ENCODE data around the gene ANAPC5.
"Not testable (repeated sequence)": the region's sequence is repeated elsewhere in the genome, so short reads cannot be mapped to it uniquely, and the experiment has no call there.

The ANAPC5 gene

GRCh38 chr12:121384891-121385290 is 32.7 kb upstream of the ANAPC5 start:
- H3K36me3 ChIP-seq (ENCODE audit: control insufficient read depth in 1 of 2, insufficient read depth in 2 of 2, low read length in 2 of 2); H3K9me3 ChIP-seq (ENCODE audit: control insufficient read depth in 1 of 2, low read length in 2 of 2); H3K27me3 ChIP-seq (ENCODE audit: low read depth, low read length); H3K4me1 ChIP-seq (ENCODE audit: control insufficient read depth in 1 of 2, insufficient read depth in 2 of 2, low read length in 2 of 2); H3K4me3 ChIP-seq (ENCODE audit: low read depth in 1 of 2, low read length in 2 of 2); H3K27ac ChIP-seq (ENCODE audit: low read length): not testable (repeated sequence)

GRCh38 chr12:121383601-121384021 is 31.4 kb upstream of the ANAPC5 start:
- no peaks in the 10 kb centered on the region for H3K4me1 ChIP-seq (ENCODE audit: control insufficient read depth in 1 of 2, insufficient read depth in 2 of 2, low read length in 2 of 2)
- H3K27me3 ChIP-seq (ENCODE audit: low read depth, low read length) = no peaks in the 10 kb centered on the region
- H3K9me3 ChIP-seq (ENCODE audit: control insufficient read depth in 1 of 2, low read length in 2 of 2) = no peaks in the 10 kb centered on the region
- H3K36me3 ChIP-seq (ENCODE audit: control insufficient read depth in 1 of 2, insufficient read depth in 2 of 2, low read length in 2 of 2) = no peaks in the 10 kb centered on the region
- no peak overlapping the region for H3K27ac ChIP-seq (ENCODE audit: low read length)
- no peak overlapping the region for H3K4me3 ChIP-seq (ENCODE audit: low read depth in 1 of 2, low read length in 2 of 2)

GRCh38 chr12:121379945-121380344 is 27.7 kb upstream of the ANAPC5 start:
- no peak overlapping the region for H3K4me3 ChIP-seq (ENCODE audit: low read depth in 1 of 2, low read length in 2 of 2)
- no peaks in the 10 kb centered on the region for H3K4me1 ChIP-seq (ENCODE audit: control insufficient read depth in 1 of 2, insufficient read depth in 2 of 2, low read length in 2 of 2)
- no peaks in the 10 kb centered on the region for H3K27me3 ChIP-seq (ENCODE audit: low read depth, low read length)
- no peaks in the 10 kb centered on the region for H3K9me3 ChIP-seq (ENCODE audit: control insufficient read depth in 1 of 2, low read length in 2 of 2)
- no peaks in the 10 kb centered on the region for H3K36me3 ChIP-seq (ENCODE audit: control insufficient read depth in 1 of 2, insufficient read depth in 2 of 2, low read length in 2 of 2)
- no peak overlapping the region for H3K27ac ChIP-seq (ENCODE audit: low read length)

- H3K9me3 ChIP-seq (ENCODE audit: control insufficient read depth in 1 of 2, low read length in 2 of 2) = no peaks in the 10 kb centered on the region
- no peaks in the 10 kb centered on the region for H3K4me1 ChIP-seq (ENCODE audit: control insufficient read depth in 1 of 2, insufficient read depth in 2 of 2, low read length in 2 of 2)
- no peak overlapping the region for H3K27ac ChIP-seq (ENCODE audit: low read length)
- no peak overlapping the region for H3K4me3 ChIP-seq (ENCODE audit: low read depth in 1 of 2, low read length in 2 of 2)
- no peaks in the 10 kb centered on the region for H3K27me3 ChIP-seq (ENCODE audit: low read depth, low read length)
- H3K36me3 ChIP-seq (ENCODE audit: control insufficient read depth in 1 of 2, insufficient read depth in 2 of 2, low read length in 2 of 2) = no peaks in the 10 kb centered on the region
These were observed 26.5 kb upstream of the ANAPC5 start for GRCh38 chr12:121378736-121379135.

GRCh38 chr12:121376754-121377697 is 24.8 kb upstream of the ANAPC5 start:
- no peaks in the 10 kb centered on the region for H3K9me3 ChIP-seq (ENCODE audit: control insufficient read depth in 1 of 2, low read length in 2 of 2)
- H3K27ac ChIP-seq (ENCODE audit: low read length) = no peak overlapping the region
- no peaks in the 10 kb centered on the region for H3K36me3 ChIP-seq (ENCODE audit: control insufficient read depth in 1 of 2, insufficient read depth in 2 of 2, low read length in 2 of 2)
- no peaks in the 10 kb centered on the region for H3K4me1 ChIP-seq (ENCODE audit: control insufficient read depth in 1 of 2, insufficient read depth in 2 of 2, low read length in 2 of 2)
- no peaks in the 10 kb centered on the region for H3K27me3 ChIP-seq (ENCODE audit: low read depth, low read length)
- H3K4me3 ChIP-seq (ENCODE audit: low read depth in 1 of 2, low read length in 2 of 2) = no peak overlapping the region

- H3K9me3 ChIP-seq (ENCODE audit: control insufficient read depth in 1 of 2, low read length in 2 of 2); H3K36me3 ChIP-seq (ENCODE audit: control insufficient read depth in 1 of 2, insufficient read depth in 2 of 2, low read length in 2 of 2); H3K4me3 ChIP-seq (ENCODE audit: low read depth in 1 of 2, low read length in 2 of 2); H3K27me3 ChIP-seq (ENCODE audit: low read depth, low read length); H3K4me1 ChIP-seq (ENCODE audit: control insufficient read depth in 1 of 2, insufficient read depth in 2 of 2, low read length in 2 of 2); H3K27ac ChIP-seq (ENCODE audit: low read length): not testable (repeated sequence)
These were observed 22.9 kb upstream of the ANAPC5 start for GRCh38 chr12:121374945-121375584.

- not testable (repeated sequence) for H3K27ac ChIP-seq (ENCODE audit: low read length); H3K4me1 ChIP-seq (ENCODE audit: control insufficient read depth in 1 of 2, insufficient read depth in 2 of 2, low read length in 2 of 2); H3K36me3 ChIP-seq (ENCODE audit: control insufficient read depth in 1 of 2, insufficient read depth in 2 of 2, low read length in 2 of 2); H3K27me3 ChIP-seq (ENCODE audit: low read depth, low read length); H3K9me3 ChIP-seq (ENCODE audit: control insufficient read depth in 1 of 2, low read length in 2 of 2); H3K4me3 ChIP-seq (ENCODE audit: low read depth in 1 of 2, low read length in 2 of 2)
These were observed 22.1 kb upstream of the ANAPC5 start for GRCh38 chr12:121374336-121374735.

GRCh38 chr12:121373755-121374154 is 21.5 kb upstream of the ANAPC5 start:
- H3K9me3 ChIP-seq (ENCODE audit: control insufficient read depth in 1 of 2, low read length in 2 of 2) = no peaks in the 10 kb centered on the region
- H3K4me3 ChIP-seq (ENCODE audit: low read depth in 1 of 2, low read length in 2 of 2) = no peak overlapping the region
- H3K27me3 ChIP-seq (ENCODE audit: low read depth, low read length) = no peaks in the 10 kb centered on the region
- H3K36me3 ChIP-seq (ENCODE audit: control insufficient read depth in 1 of 2, insufficient read depth in 2 of 2, low read length in 2 of 2) = no peaks in the 10 kb centered on the region
- H3K4me1 ChIP-seq (ENCODE audit: control insufficient read depth in 1 of 2, insufficient read depth in 2 of 2, low read length in 2 of 2) = no peaks in the 10 kb centered on the region
- no peak overlapping the region for H3K27ac ChIP-seq (ENCODE audit: low read length)

GRCh38 chr12:121371404-121371803 is 19.2 kb upstream of the ANAPC5 start:
- H3K4me3 ChIP-seq (ENCODE audit: low read depth in 1 of 2, low read length in 2 of 2) = no peak overlapping the region
- no peaks in the 10 kb centered on the region for H3K4me1 ChIP-seq (ENCODE audit: control insufficient read depth in 1 of 2, insufficient read depth in 2 of 2, low read length in 2 of 2)
- no peaks in the 10 kb centered on the region for H3K27me3 ChIP-seq (ENCODE audit: low read depth, low read length)
- no peaks in the 10 kb centered on the region for H3K9me3 ChIP-seq (ENCODE audit: control insufficient read depth in 1 of 2, low read length in 2 of 2)
- no peak overlapping the region for H3K27ac ChIP-seq (ENCODE audit: low read length)
- no peaks in the 10 kb centered on the region for H3K36me3 ChIP-seq (ENCODE audit: control insufficient read depth in 1 of 2, insufficient read depth in 2 of 2, low read length in 2 of 2)

- Histone ChIP-seq H3K27me3 (ENCODE audit: low read depth, low read length) (no peaks in the 10 kb centered on the region), H3K27ac (ENCODE audit: low read length) (no peak overlapping the region), H3K4me1 (ENCODE audit: control insufficient read depth in 1 of 2, insufficient read depth in 2 of 2, low read length in 2 of 2) (no peaks in the 10 kb centered on the region), H3K4me3 (ENCODE audit: low read depth in 1 of 2, low read length in 2 of 2) (no peak overlapping the region), H3K36me3 (ENCODE audit: control insufficient read depth in 1 of 2, insufficient read depth in 2 of 2, low read length in 2 of 2) (no peaks in the 10 kb centered on the region), H3K9me3 (ENCODE audit: control insufficient read depth in 1 of 2, low read length in 2 of 2) (no peaks in the 10 kb centered on the region)
These were observed 13.8 kb upstream of the ANAPC5 start for GRCh38 chr12:121366063-121366459.

GRCh38 chr12:121365416-121366062 is 13.3 kb upstream of the ANAPC5 start:
- no peaks in the 10 kb centered on the region for H3K4me1 ChIP-seq (ENCODE audit: control insufficient read depth in 1 of 2, insufficient read depth in 2 of 2, low read length in 2 of 2)
- H3K27ac ChIP-seq (ENCODE audit: low read length) = no peak overlapping the region
- no peaks in the 10 kb centered on the region for H3K36me3 ChIP-seq (ENCODE audit: control insufficient read depth in 1 of 2, insufficient read depth in 2 of 2, low read length in 2 of 2)
- no peaks in the 10 kb centered on the region for H3K27me3 ChIP-seq (ENCODE audit: low read depth, low read length)
- no peak overlapping the region for H3K4me3 ChIP-seq (ENCODE audit: low read depth in 1 of 2, low read length in 2 of 2)
- H3K9me3 ChIP-seq (ENCODE audit: control insufficient read depth in 1 of 2, low read length in 2 of 2) = no peaks in the 10 kb centered on the region
